Stimulated activated CD8-positive, alpha-beta memory T cell treated with anti-CD3 and anti-CD28 coated beads, Interleukin-15, amount 100 ng/mL, for 1 hour (primary cell): ENCODE results near the gene EPN2.

Experiments used
- DNase-seq: peaks from one replicate; pipeline ENCODE4 v3.0.0-alpha.2; 2020; ENCODE audit warnings: low read depth

EPN2 gene

GRCh38 chr17:19294443-19294842, 57.3 kb downstream of the EPN2 start:
- no peak for DNase-seq

- DNase-seq: no peak
These were observed 58.4 kb downstream of the EPN2 start for GRCh38 chr17:19295473-19296135.

- DNase-seq: no peak
These were observed 59.9 kb downstream of the EPN2 start for GRCh38 chr17:19296786-19297778.

GRCh38 chr17:19298569-19299213, 61.5 kb downstream of the EPN2 start:
- DNase-seq: no peak

GRCh38 chr17:19299214-19299747, 62.1 kb downstream of the EPN2 start:
- no peak for DNase-seq

- DNase-seq: no peak
These were observed 62.7 kb downstream of the EPN2 start for GRCh38 chr17:19299866-19300265.

GRCh38 chr17:19301274-19301951, 64.2 kb downstream of the EPN2 start:
- no peak for DNase-seq

- DNase-seq: no peak
These were observed 64.8 kb downstream of the EPN2 start for GRCh38 chr17:19301973-19302372.

GRCh38 chr17:19302791-19303331, 65.7 kb downstream of the EPN2 start:
- no peak for DNase-seq

- no peak for DNase-seq
These were observed 66.2 kb downstream of the EPN2 start for GRCh38 chr17:19303367-19303776.

GRCh38 chr17:19304209-19304608, 67.0 kb downstream of the EPN2 start:
- no peak for DNase-seq

GRCh38 chr17:19304751-19305150, 67.6 kb downstream of the EPN2 start:
- no peak for DNase-seq

- no peak for DNase-seq
These were observed 68.1 kb downstream of the EPN2 start for GRCh38 chr17:19305256-19305655.

- DNase-seq: no peak
These were observed 68.6 kb downstream of the EPN2 start for GRCh38 chr17:19305761-19306159.

- DNase-seq: no peak
These were observed 69.3 kb downstream of the EPN2 start for GRCh38 chr17:19306160-19307111.

GRCh38 chr17:19307521-19307920, 70.4 kb downstream of the EPN2 start:
- DNase-seq: no peak

- DNase-seq: no peak
These were observed 71.2 kb downstream of the EPN2 start for GRCh38 chr17:19308398-19308797.

- no peak for DNase-seq
These were observed 72.5 kb downstream of the EPN2 start for GRCh38 chr17:19309701-19310100.

- no peak for DNase-seq
These were observed 73.0 kb downstream of the EPN2 start for GRCh38 chr17:19310151-19310550.

GRCh38 chr17:19311016-19311415, 73.8 kb downstream of the EPN2 start:
- no peak for DNase-seq
